LNCAP (cell line): ENCODE data around the gene ZDHHC4.

ENCODE experiments used
- CTCF ChIP-seq: fragments of 450-650 bp; IDR thresholded peaks from 2 replicates; pipeline ENCODE4 v1.5.1; 2017; ENCODE audit warnings: mild to moderate bottlenecking

The ZDHHC4 gene

GRCh38 chr7:6553448-6554044, 23.7 kb upstream of the ZDHHC4 start:
- TF ChIP-seq CTCF, result no peak

GRCh38 chr7:6554848-6555247, 22.4 kb upstream of the ZDHHC4 start:
- TF ChIP-seq CTCF, result no peak

GRCh38 chr7:6556196-6556595, 21.1 kb upstream of the ZDHHC4 start:
- peak; percentile 42; the same call in 1 of the 2 replicates for TF ChIP-seq CTCF

GRCh38 chr7:6558837-6559236, 18.4 kb upstream of the ZDHHC4 start:
- TF ChIP-seq CTCF, result peak; percentile 39

GRCh38 chr7:6559896-6560295, 17.4 kb upstream of the ZDHHC4 start:
- TF ChIP-seq CTCF, result no peak

- no peak for TF ChIP-seq CTCF
These were observed 15.1 kb upstream of the ZDHHC4 start for GRCh38 chr7:6562106-6562505.

- no peak for TF ChIP-seq CTCF
These were observed 13.1 kb upstream of the ZDHHC4 start for GRCh38 chr7:6563936-6564770.
